Immature natural killer cell (primary cell): ENCODE data around the gene MIPOL1. TPM values are rescaled to one million over a fixed set of nuclear protein-coding genes. Genes with fewer than 3 reads are reported as not detected.
"Not testable (repeated sequence)": the region's sequence is repeated elsewhere in the genome, so short reads cannot be mapped to it uniquely, and the experiment has no call there.

ENCODE experiments used
- DNase-seq, 3 donors: peaks; one replicate each; pipeline ENCODE4 v3.0.0; 2022; ENCODE audit warnings: mixed read lengths in 1 of 3
- H3K27ac Mint-ChIP-seq, 6 donors: one replicate each; pipeline ENCODE4 v1.8.0; 2020; ENCODE audit warnings: mixed read lengths in 6 of 6, mild to moderate bottlenecking in 5 of 6, inconsistent platforms in 4 of 6, moderate library complexity in 3 of 6
- H3K27me3 Mint-ChIP-seq, 3 donors: one replicate each; pipeline ENCODE4 v1.8.0; 2020 to 2021; ENCODE audit warnings: low read depth in 3 of 3, mild to moderate bottlenecking in 3 of 3, mixed read lengths in 3 of 3, moderate library complexity in 3 of 3, inconsistent platforms in 1 of 3
- H3K36me3 Mint-ChIP-seq, 3 donors: one replicate each; pipeline ENCODE4 v1.8.0; 2020; ENCODE audit warnings: mixed read lengths in 3 of 3, inconsistent platforms in 2 of 3, mild to moderate bottlenecking in 2 of 3
- H3K4me1 Mint-ChIP-seq, 2 donors: one replicate each; pipeline ENCODE4 v1.8.0; 2020; ENCODE audit warnings: inconsistent platforms in 2 of 2, mild to moderate bottlenecking in 2 of 2, mixed read lengths in 2 of 2, moderate library complexity in 1 of 2
- H3K4me3 Mint-ChIP-seq, 5 donors: one replicate each; pipeline ENCODE4 v1.8.0; 2020; ENCODE audit warnings: mild to moderate bottlenecking in 5 of 5, mixed read lengths in 5 of 5, inconsistent platforms in 3 of 5, moderate library complexity in 3 of 5
- H3K9me3 Mint-ChIP-seq, 6 donors: one replicate each; pipeline ENCODE4 v1.8.0; 2020; ENCODE audit warnings: mild to moderate bottlenecking in 6 of 6, mixed read lengths in 6 of 6, inconsistent platforms in 4 of 6, moderate library complexity in 3 of 6
- polyA plus RNA-seq, 3 donors: library from polyadenylated mRNA; unstranded; fragments of 300-500 nt; fragmentation: Illumina TruSeq; gene quantifications; one replicate each; pipeline ENCODE4 v1.2.3, GENCODE V29; 2021

The MIPOL1 gene
- polyA plus RNA-seq, 3 donors from 2014 or later: not detected

GRCh38 chr14:37462426-37462825 lies 264.7 kb downstream of the MIPOL1 start:
- H3K4me3 Mint-ChIP-seq, H3K27ac Mint-ChIP-seq, H3K36me3 Mint-ChIP-seq, H3K27me3 Mint-ChIP-seq, DNase-seq, H3K4me1 Mint-ChIP-seq: not testable (repeated sequence)
- H3K9me3 Mint-ChIP-seq: peaks cover 9 to 69% (median 39%) of the 10 kb centered on the region in 6 donors

GRCh38 chr14:37464192-37464858 lies 266.6 kb downstream of the MIPOL1 start:
- peaks cover 9 to 68% (median 32%) of the 10 kb centered on the region in 6 donors for H3K9me3 Mint-ChIP-seq
- H3K36me3 Mint-ChIP-seq: peaks cover 0 to 2% (median 0%) of the 10 kb centered on the region in 3 donors
- H3K4me1 Mint-ChIP-seq: no peaks in the 10 kb centered on the region
- no peak overlapping the region for H3K27ac Mint-ChIP-seq
- H3K27me3 Mint-ChIP-seq: no peaks in the 10 kb centered on the region
- no peak overlapping the region for H3K4me3 Mint-ChIP-seq
- DNase-seq: no peak

GRCh38 chr14:37466003-37466622 lies 268.4 kb downstream of the MIPOL1 start:
- Mint-ChIP-seq H3K27me3 (no peaks in the 10 kb centered on the region), H3K36me3 (no peaks in the 10 kb centered on the region)
- no peak for DNase-seq

GRCh38 chr14:37466623-37467088 lies 268.9 kb downstream of the MIPOL1 start:
- DNase-seq: no peak
- Mint-ChIP-seq H3K27ac (no peak overlapping the region), H3K4me1 (no peaks in the 10 kb centered on the region), H3K9me3 (peaks cover 22 to 69% (median 32%) of the 10 kb centered on the region in 6 donors), H3K4me3 (no peak overlapping the region), H3K27me3 (no peaks in the 10 kb centered on the region), H3K36me3 (no peaks in the 10 kb centered on the region)

More at GRCh38 chr14:37466003-37466622, 268.4 kb downstream of the MIPOL1 start:
- Mint-ChIP-seq H3K4me3 (no peak overlapping the region), H3K27ac (no peak overlapping the region), H3K9me3 (peaks cover 20 to 70% (median 32%) of the 10 kb centered on the region in 6 donors), H3K4me1 (no peaks in the 10 kb centered on the region)

- Mint-ChIP-seq H3K4me1 (no peaks in the 10 kb centered on the region), H3K27ac (no peak overlapping the region), H3K27me3 (no peaks in the 10 kb centered on the region), H3K4me3 (no peak overlapping the region), H3K36me3 (no peaks in the 10 kb centered on the region), H3K9me3 (peaks cover 9 to 69% (median 26%) of the 10 kb centered on the region in 6 donors)
- DNase-seq: no peak
Observed at GRCh38 chr14:37469650-37470049, 271.9 kb downstream of the MIPOL1 start.

- Mint-ChIP-seq H3K27me3 (no peaks in the 10 kb centered on the region), H3K4me1 (no peaks in the 10 kb centered on the region), H3K4me3 (no peak overlapping the region), H3K36me3 (no peaks in the 10 kb centered on the region), H3K27ac (no peak overlapping the region), H3K9me3 (peaks cover 10 to 66% (median 24%) of the 10 kb centered on the region in 6 donors)
- DNase-seq: no peak
Observed at GRCh38 chr14:37470251-37470650, 272.5 kb downstream of the MIPOL1 start.

GRCh38 chr14:37472906-37473305 lies 275.2 kb downstream of the MIPOL1 start:
- Mint-ChIP-seq H3K36me3 (no peaks in the 10 kb centered on the region), H3K4me1 (no peaks in the 10 kb centered on the region), H3K27me3 (peaks cover 0 to 1% (median 0%) of the 10 kb centered on the region in 3 donors), H3K9me3 (peaks cover 15 to 75% (median 33%) of the 10 kb centered on the region in 6 donors), H3K27ac (no peak overlapping the region), H3K4me3 (no peak overlapping the region)
- no peak for DNase-seq

- no peaks in the 10 kb centered on the region for H3K36me3 Mint-ChIP-seq
- H3K27me3 Mint-ChIP-seq: peaks cover 0 to 1% (median 0%) of the 10 kb centered on the region in 3 donors
- no peaks in the 10 kb centered on the region for H3K4me1 Mint-ChIP-seq
- peaks cover 15 to 77% (median 30%) of the 10 kb centered on the region in 6 donors for H3K9me3 Mint-ChIP-seq
- H3K4me3 Mint-ChIP-seq: no peak overlapping the region
- H3K27ac Mint-ChIP-seq: no peak overlapping the region
- DNase-seq: no peak
Observed at GRCh38 chr14:37474191-37474590, 276.5 kb downstream of the MIPOL1 start.

GRCh38 chr14:37480446-37481290 lies 282.9 kb downstream of the MIPOL1 start:
- no peak overlapping the region for H3K4me3 Mint-ChIP-seq
- H3K36me3 Mint-ChIP-seq: peaks cover 0 to 4% (median 0%) of the 10 kb centered on the region in 3 donors
- peaks cover 4 to 66% (median 37%) of the 10 kb centered on the region in 6 donors for H3K9me3 Mint-ChIP-seq
- no peak overlapping the region for H3K27ac Mint-ChIP-seq
- no peak for DNase-seq
- no peaks in the 10 kb centered on the region for H3K4me1 Mint-ChIP-seq
- peaks cover 0 to 3% (median 0%) of the 10 kb centered on the region in 3 donors for H3K27me3 Mint-ChIP-seq

- Mint-ChIP-seq H3K4me1 (no peaks in the 10 kb centered on the region), H3K27ac (no peak overlapping the region), H3K4me3 (no peak overlapping the region), H3K27me3 (peaks cover 0 to 4% (median 0%) of the 10 kb centered on the region in 3 donors), H3K36me3 (peaks cover 0 to 6% (median 0%) of the 10 kb centered on the region in 3 donors), H3K9me3 (peaks cover 8 to 69% (median 44%) of the 10 kb centered on the region in 6 donors)
- no peak for DNase-seq
Observed at GRCh38 chr14:37482428-37482827, 284.7 kb downstream of the MIPOL1 start.

- no peak overlapping the region for H3K4me3 Mint-ChIP-seq
- peaks cover 12 to 68% (median 47%) of the 10 kb centered on the region in 6 donors for H3K9me3 Mint-ChIP-seq
- peaks cover 0 to 11% (median 0%) of the 10 kb centered on the region in 3 donors for H3K36me3 Mint-ChIP-seq
- DNase-seq: no peak
- H3K27me3 Mint-ChIP-seq: peaks cover 0 to 4% (median 0%) of the 10 kb centered on the region in 3 donors
- H3K27ac Mint-ChIP-seq: no peak overlapping the region
- H3K4me1 Mint-ChIP-seq: no peaks in the 10 kb centered on the region
Observed at GRCh38 chr14:37483672-37484071, 285.9 kb downstream of the MIPOL1 start.

GRCh38 chr14:37490607-37491006 lies 292.9 kb downstream of the MIPOL1 start:
- no peak for DNase-seq
- no peaks in the 10 kb centered on the region for H3K4me1 Mint-ChIP-seq
- no peak overlapping the region for H3K4me3 Mint-ChIP-seq
- H3K9me3 Mint-ChIP-seq: peaks cover 13 to 66% (median 32%) of the 10 kb centered on the region in 6 donors
- peaks cover 0 to 7% (median 0%) of the 10 kb centered on the region in 3 donors for H3K36me3 Mint-ChIP-seq
- no peak overlapping the region for H3K27ac Mint-ChIP-seq
- H3K27me3 Mint-ChIP-seq: peaks cover 0 to 2% (median 0%) of the 10 kb centered on the region in 3 donors

GRCh38 chr14:37491076-37491475 lies 293.3 kb downstream of the MIPOL1 start:
- H3K9me3 Mint-ChIP-seq: peaks cover 12 to 61% (median 30%) of the 10 kb centered on the region in 6 donors

More at GRCh38 chr14:37491076-37491475, 293.3 kb downstream of the MIPOL1 start:
- H3K4me3 Mint-ChIP-seq: no peak overlapping the region
- H3K27me3 Mint-ChIP-seq: no peaks in the 10 kb centered on the region
- no peaks in the 10 kb centered on the region for H3K4me1 Mint-ChIP-seq
- no peak overlapping the region for H3K27ac Mint-ChIP-seq
- H3K36me3 Mint-ChIP-seq: peaks cover 0 to 7% (median 0%) of the 10 kb centered on the region in 3 donors
- no peak for DNase-seq
